Chondrocyte (in vitro differentiated cells): ENCODE data around the gene WSCD2. TPM values are rescaled to one million over a fixed set of nuclear protein-coding genes. Genes with fewer than 3 reads are reported as not detected.

ENCODE experiments used
- DNase-seq: peaks from one replicate; pipeline ENCODE4 v3.0.0; 2021; ENCODE audit warnings: mixed read lengths, low spot score
- H3K27ac Mint-ChIP-seq: one replicate; pipeline ENCODE4 v1.8.0; 2021; ENCODE audit warnings: mild to moderate bottlenecking, moderate library complexity, mixed read lengths; ENCODE audit not compliant: unreplicated experiment
- H3K27me3 Mint-ChIP-seq: 2 replicates; pipeline ENCODE4 v1.8.0; 2021; ENCODE audit warnings: low read depth, mixed read lengths
- H3K36me3 Mint-ChIP-seq: 2 replicates; pipeline ENCODE4 v1.8.0; 2021; ENCODE audit warnings: low read depth, mixed read lengths
- H3K4me1 Mint-ChIP-seq: 2 replicates; pipeline ENCODE4 v1.8.0; 2021; ENCODE audit warnings: low read depth, mild to moderate bottlenecking, mixed read lengths
- H3K4me3 Mint-ChIP-seq: one replicate; pipeline ENCODE4 v1.8.0; 2021; ENCODE audit warnings: mild to moderate bottlenecking, moderate library complexity, mixed read lengths; ENCODE audit not compliant: unreplicated experiment
- H3K9me3 Mint-ChIP-seq: 2 replicates; pipeline ENCODE4 v1.8.0; 2021; ENCODE audit warnings: low read depth, mixed read lengths
- CTCF ChIP-seq: fragments of 200-600 bp; sonication (generic); IDR thresholded peaks from 2 replicates; pipeline ENCODE4 v1.5.0; 2021; ENCODE audit warnings: antibody characterized with exemption, mild to moderate bottlenecking, moderate library complexity
- total RNA-seq: library from RNA; stranded (reverse); gene quantifications from 3 replicates; pipeline ENCODE4 v1.2.1, GENCODE V29; 2021

The WSCD2 gene
- total RNA-seq, 1 donor from 2014 or later: 0.32 TPM

- Mint-ChIP-seq H3K9me3 (peaks cover 8% of the 10 kb centered on the region), H3K4me1 (no peaks in the 10 kb centered on the region), H3K36me3 (no peaks in the 10 kb centered on the region), H3K27ac (no peak overlapping the region), H3K4me3 (no peak overlapping the region), H3K27me3 (peaks cover 25% of the 10 kb centered on the region)
- no peak for TF ChIP-seq CTCF
- no peak for DNase-seq
Observed at GRCh38 chr12:108269224-108269623, 140.1 kb downstream of the WSCD2 start.

- H3K9me3 Mint-ChIP-seq: peaks cover 8% of the 10 kb centered on the region
- no peak for TF ChIP-seq CTCF
- DNase-seq: no peak
- no peaks in the 10 kb centered on the region for H3K36me3 Mint-ChIP-seq
- H3K4me3 Mint-ChIP-seq: no peak overlapping the region
- peaks cover 25% of the 10 kb centered on the region for H3K27me3 Mint-ChIP-seq
- no peaks in the 10 kb centered on the region for H3K4me1 Mint-ChIP-seq
- no peak overlapping the region for H3K27ac Mint-ChIP-seq
Observed at GRCh38 chr12:108270035-108270848, 141.2 kb downstream of the WSCD2 start.

- Mint-ChIP-seq H3K27me3 (peaks cover 25% of the 10 kb centered on the region), H3K4me3 (no peak overlapping the region), H3K9me3 (peaks cover 8% of the 10 kb centered on the region), H3K36me3 (no peaks in the 10 kb centered on the region), H3K4me1 (no peaks in the 10 kb centered on the region), H3K27ac (no peak overlapping the region)
- DNase-seq: no peak
- TF ChIP-seq CTCF: no peak
Observed at GRCh38 chr12:108270849-108271143, 141.7 kb downstream of the WSCD2 start.

GRCh38 chr12:108271951-108272872 lies 143.1 kb downstream of the WSCD2 start:
- Mint-ChIP-seq H3K4me1 (no peaks in the 10 kb centered on the region), H3K27ac (no peak overlapping the region), H3K27me3 (peaks cover 18% of the 10 kb centered on the region), H3K9me3 (peaks cover 8% of the 10 kb centered on the region), H3K4me3 (no peak overlapping the region), H3K36me3 (no peaks in the 10 kb centered on the region)
- no peak for TF ChIP-seq CTCF
- DNase-seq: no peak

- no peak for TF ChIP-seq CTCF
- peaks cover 22% of the 10 kb centered on the region for H3K27me3 Mint-ChIP-seq
- H3K4me3 Mint-ChIP-seq: no peak overlapping the region
- H3K9me3 Mint-ChIP-seq: peaks cover 5% of the 10 kb centered on the region
- H3K4me1 Mint-ChIP-seq: no peaks in the 10 kb centered on the region
- no peaks in the 10 kb centered on the region for H3K36me3 Mint-ChIP-seq
- no peak overlapping the region for H3K27ac Mint-ChIP-seq
- no peak for DNase-seq
Observed at GRCh38 chr12:108273217-108273616, 144.1 kb downstream of the WSCD2 start.
